ENCODE data around the gene TAB3. TPM values are rescaled to one million over a fixed set of nuclear protein-coding genes. Genes with fewer than 3 reads are reported as not detected.
A peak's percentile ranks its signal among the peaks of the same experiment; 100 is the strongest.

The TAB3 gene
- total and polyA plus RNA-seq, 8 donors = 5.9 to 163 (median 20.3) TPM

DNA sequence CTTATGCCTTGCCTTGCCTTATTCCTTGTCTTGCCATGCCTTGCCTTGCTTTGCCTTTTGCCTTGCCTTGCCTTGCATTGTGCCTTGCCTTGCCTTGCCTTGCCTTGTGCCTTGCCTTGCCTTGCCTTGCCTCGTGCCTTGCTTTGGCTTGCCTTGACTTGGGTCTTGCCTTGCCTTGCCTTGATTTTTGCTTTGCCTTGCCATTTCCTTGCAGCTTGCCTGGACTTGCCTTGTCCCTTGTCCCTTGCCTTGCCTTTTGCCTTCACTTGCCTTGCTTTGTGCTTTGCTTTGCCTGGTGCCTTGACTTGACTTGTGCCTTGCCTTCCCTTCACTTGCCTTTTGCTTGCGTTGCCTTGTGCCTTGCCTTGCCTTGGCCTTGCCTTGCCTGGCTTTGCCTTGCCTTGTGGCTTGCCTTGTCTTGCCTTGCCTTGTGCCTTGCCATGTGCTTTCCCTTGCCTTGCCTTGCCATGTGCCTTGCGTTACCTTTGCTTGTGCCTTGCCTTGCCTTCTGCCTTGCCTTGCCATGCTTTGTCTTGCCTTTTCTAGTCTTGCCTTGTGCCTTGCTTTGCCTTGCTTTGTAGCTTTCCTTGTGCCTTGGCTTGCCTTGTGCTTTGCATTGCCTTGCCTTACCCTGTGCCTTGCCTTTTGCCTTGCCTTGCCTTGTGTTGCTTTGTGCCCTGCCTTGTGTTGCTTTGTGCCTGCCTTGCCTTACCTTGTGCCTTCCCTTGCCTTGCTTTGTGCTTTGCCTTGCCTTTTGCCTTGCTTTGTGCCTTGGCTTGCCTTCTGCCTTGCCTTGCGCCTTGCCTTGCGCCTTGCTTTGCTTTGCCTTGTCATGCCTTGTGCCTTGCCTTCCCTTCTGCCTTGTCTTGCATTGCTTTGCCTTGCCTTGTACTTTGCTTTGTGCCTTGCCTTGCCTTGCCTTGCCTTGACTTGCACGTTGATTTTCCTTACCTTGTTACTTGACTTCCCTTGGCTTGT lies 92.8 kb downstream of the TAB3 start:
- Histone ChIP-seq H3K27me3 (no peaks in the 10 kb centered on the region), H3K4me3 (no peak overlapping the region), H3K36me3 (no peaks in the 10 kb centered on the region), H3K27ac (no peak overlapping the region), H3K9me3 (peaks cover 0 to 5% (median 0%) of the 10 kb centered on the region in 4 donors), H3K4me1 (no peaks in the 10 kb centered on the region)
- no peak for TF ChIP-seq POLR2AphosphoS5 (IDR thresholded peaks at IDR 0.05)
- TF ChIP-seq POLR2A (IDR thresholded peaks at IDR 0.05) = no peak
- no peak for TF ChIP-seq EP300 (IDR thresholded peaks at IDR 0.05)
- TF ChIP-seq CTCF (IDR thresholded peaks at IDR 0.05) = no peak
- intact Hi-C loops (cut with DNase I; ENCODE audit: low total_unique reads) = no loop called here
- 76 to 85% (median 79%) methylated on average over 6 of the region's 6 CpGs for WGBS, 5 donors
- DNase-seq = peak in 1 of 2 donors; percentile 15

GRCh38 chrX:30794497-30794896 lies 94.6 kb downstream of the TAB3 start:
- 79 to 100% (median 88%) methylated on average over 1 to 2 of the region's 2 CpGs for WGBS, 5 donors
- Histone ChIP-seq H3K36me3 (no peaks in the 10 kb centered on the region), H3K4me3 (no peak overlapping the region), H3K27me3 (no peaks in the 10 kb centered on the region), H3K27ac (no peak overlapping the region), H3K4me1 (no peaks in the 10 kb centered on the region), H3K9me3 (peaks cover 0 to 5% (median 0%) of the 10 kb centered on the region in 4 donors)
- DNase-seq = no peak
- intact Hi-C loops (cut with DNase I; ENCODE audit: low total_unique reads) = no loop called here
- TF ChIP-seq POLR2AphosphoS5 (IDR thresholded peaks at IDR 0.05) (no peak), CTCF (IDR thresholded peaks at IDR 0.05) (no peak), POLR2A (IDR thresholded peaks at IDR 0.05) (no peak), EP300 (IDR thresholded peaks at IDR 0.05) (no peak)

DNA sequence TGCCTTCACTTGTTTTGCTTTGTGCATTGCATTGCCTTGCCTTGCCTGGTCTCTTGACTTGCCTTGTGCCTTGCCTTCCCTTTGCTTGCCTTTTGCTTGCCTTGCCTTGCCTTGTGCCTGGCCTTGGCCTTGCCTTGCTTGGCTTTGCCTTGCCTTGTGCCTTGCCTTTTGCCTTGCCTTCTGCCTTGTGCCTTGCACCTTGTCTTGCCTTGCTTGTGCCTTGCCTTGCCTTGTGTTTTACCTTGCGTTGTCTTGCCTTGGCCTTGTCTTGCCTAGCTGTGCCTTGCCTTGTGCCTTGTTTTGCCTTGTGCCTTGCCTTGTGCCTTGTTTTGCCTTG lies 95.3 kb downstream of the TAB3 start:
- DNase-seq = no peak
- intact Hi-C loops (cut with DNase I; ENCODE audit: low total_unique reads) = no loop called here
- Histone ChIP-seq H3K4me1 (no peaks in the 10 kb centered on the region), H3K4me3 (no peak overlapping the region), H3K36me3 (no peaks in the 10 kb centered on the region), H3K9me3 (peaks cover 0 to 5% (median 0%) of the 10 kb centered on the region in 4 donors), H3K27me3 (no peaks in the 10 kb centered on the region), H3K27ac (no peak overlapping the region)
- TF ChIP-seq POLR2A (IDR thresholded peaks at IDR 0.05) (no peak), POLR2AphosphoS5 (IDR thresholded peaks at IDR 0.05) (no peak), EP300 (IDR thresholded peaks at IDR 0.05) (no peak), CTCF (IDR thresholded peaks at IDR 0.05) (no peak)
- WGBS, 5 donors = 88 to 100% (median 96%) methylated on average over 1 of the region's 1 CpG; no CpG with 5 or more reads in 1 of the 5 donors

- H3K9me3 ChIP-seq = peaks cover 0 to 5% (median 0%) of the 10 kb centered on the region in 4 donors
- no peak overlapping the region for H3K4me3 ChIP-seq
- no peaks in the 10 kb centered on the region for H3K36me3 ChIP-seq
- H3K27ac ChIP-seq = no peak overlapping the region
- intact Hi-C loops (cut with DNase I; ENCODE audit: low total_unique reads) = no loop called here
- peak in 1 of 2 donors; percentile 15 for DNase-seq
- no peaks in the 10 kb centered on the region for H3K4me1 ChIP-seq
- 78 to 92% (median 82%) methylated on average over 3 of the region's 3 CpGs for WGBS, 5 donors
- no peak for TF ChIP-seq POLR2AphosphoS5 (IDR thresholded peaks at IDR 0.05)
- no peak for TF ChIP-seq EP300 (IDR thresholded peaks at IDR 0.05)
- TF ChIP-seq POLR2A (IDR thresholded peaks at IDR 0.05) = no peak
- TF ChIP-seq CTCF (IDR thresholded peaks at IDR 0.05) = no peak
- no peaks in the 10 kb centered on the region for H3K27me3 ChIP-seq
Measured at GRCh38 chrX:30793075-30793766, 95.8 kb downstream of the TAB3 start.

All from stomach (tissue), 9 donors.